ENCODE measurements around the gene MAJIN.

The MAJIN gene

GRCh38 chr11:64967375-64967774 lies 4.5 kb downstream of the MAJIN start:
- Histone ChIP-seq H3K4ac (ENCODE audit: low read depth, low read length) (no peak overlapping the region), H4K91ac (ENCODE audit: low read depth, low read length) (no peak overlapping the region), H3K18ac (ENCODE audit: low read length) (no peak overlapping the region), H2AFZ (ENCODE audit: insufficient read depth, low read length, poor library complexity) (no peak overlapping the region), H3K4me1 (ENCODE audit: control insufficient read depth in 1 of 2, insufficient read depth in 2 of 2, low read length in 2 of 2) (no peaks in the 10 kb centered on the region), H3K4me3 (ENCODE audit: low read depth, low read length) (no peak overlapping the region), H3K27ac (ENCODE audit: low read depth, low read length) (no peak overlapping the region), H2BK12ac (ENCODE audit: low read length) (no peak overlapping the region), H3K79me2 (ENCODE audit: control insufficient read depth, insufficient read depth, low read length, poor library complexity) (no peaks in the 10 kb centered on the region), H3K14ac (ENCODE audit: low read length) (no peak overlapping the region), H4K12ac (ENCODE audit: low read depth, low read length) (no peak overlapping the region), H3K9me3 (ENCODE audit: insufficient read depth, low read depth, low read length) (no peaks in the 10 kb centered on the region), H2BK5ac (ENCODE audit: low read depth, low read length, poor library complexity) (no peak overlapping the region), H2BK120ac (ENCODE audit: insufficient read depth, low read length, poor library complexity) (no peak overlapping the region), H4K8ac (ENCODE audit: low read depth, low read length) (no peak overlapping the region), H3K4me2 (ENCODE audit: low read length) (no peak overlapping the region), H3K36me3 (ENCODE audit: control insufficient read depth in 1 of 2, insufficient read depth in 2 of 2, low read length in 2 of 2) (no peaks in the 10 kb centered on the region), H3K9ac (ENCODE audit: low read length) (no peak overlapping the region), H3K79me1 (ENCODE audit: low read length) (no peaks in the 10 kb centered on the region), H3K27me3 (ENCODE audit: insufficient read depth, low read length) (no peaks in the 10 kb centered on the region), H3K23ac (ENCODE audit: low read length) (no peak overlapping the region), H2AK5ac (ENCODE audit: low read length) (no peak overlapping the region)
- DNase-seq: no peak
- WGBS (ENCODE audit: extremely low coverage, insufficient coverage, insufficient read length): no CpG with 5 or more reads among the region's 3 CpGs

- Histone ChIP-seq H3K9me3 (ENCODE audit: insufficient read depth, low read depth, low read length) (no peaks in the 10 kb centered on the region), H3K14ac (ENCODE audit: low read length) (no peak overlapping the region), H2BK120ac (ENCODE audit: insufficient read depth, low read length, poor library complexity) (no peak overlapping the region), H3K79me2 (ENCODE audit: control insufficient read depth, insufficient read depth, low read length, poor library complexity) (no peaks in the 10 kb centered on the region), H2AK5ac (ENCODE audit: low read length) (no peak overlapping the region), H2BK5ac (ENCODE audit: low read depth, low read length, poor library complexity) (no peak overlapping the region), H3K79me1 (ENCODE audit: low read length) (no peaks in the 10 kb centered on the region), H4K8ac (ENCODE audit: low read depth, low read length) (no peak overlapping the region), H3K4ac (ENCODE audit: low read depth, low read length) (no peak overlapping the region), H2AFZ (ENCODE audit: insufficient read depth, low read length, poor library complexity) (no peak overlapping the region), H3K4me1 (ENCODE audit: control insufficient read depth in 1 of 2, insufficient read depth in 2 of 2, low read length in 2 of 2) (no peaks in the 10 kb centered on the region), H3K4me3 (ENCODE audit: low read depth, low read length) (no peak overlapping the region), H2BK12ac (ENCODE audit: low read length) (no peak overlapping the region), H3K4me2 (ENCODE audit: low read length) (no peak overlapping the region), H3K9ac (ENCODE audit: low read length) (no peak overlapping the region), H4K12ac (ENCODE audit: low read depth, low read length) (no peak overlapping the region), H3K27me3 (ENCODE audit: insufficient read depth, low read length) (no peaks in the 10 kb centered on the region), H3K27ac (ENCODE audit: low read depth, low read length) (no peak overlapping the region), H3K18ac (ENCODE audit: low read length) (no peak overlapping the region), H4K91ac (ENCODE audit: low read depth, low read length) (no peak overlapping the region), H3K23ac (ENCODE audit: low read length) (no peak overlapping the region), H3K36me3 (ENCODE audit: control insufficient read depth in 1 of 2, insufficient read depth in 2 of 2, low read length in 2 of 2) (no peaks in the 10 kb centered on the region)
- no peak for DNase-seq
- WGBS (ENCODE audit: extremely low coverage, insufficient coverage, insufficient read length): no CpG with 5 or more reads among the region's 5 CpGs
Measured at GRCh38 chr11:64963072-64963631, 8.8 kb downstream of the MAJIN start.

GRCh38 chr11:64960719-64961118 lies 11.2 kb downstream of the MAJIN start:
- Histone ChIP-seq H4K8ac (ENCODE audit: low read depth, low read length) (no peak overlapping the region), H3K79me1 (ENCODE audit: low read length) (no peaks in the 10 kb centered on the region), H3K9me3 (ENCODE audit: insufficient read depth, low read depth, low read length) (no peaks in the 10 kb centered on the region), H4K91ac (ENCODE audit: low read depth, low read length) (no peak overlapping the region), H3K27me3 (ENCODE audit: insufficient read depth, low read length) (no peaks in the 10 kb centered on the region), H3K36me3 (ENCODE audit: control insufficient read depth in 1 of 2, insufficient read depth in 2 of 2, low read length in 2 of 2) (no peaks in the 10 kb centered on the region), H3K9ac (ENCODE audit: low read length) (no peak overlapping the region), H2AK5ac (ENCODE audit: low read length) (no peak overlapping the region), H2BK5ac (ENCODE audit: low read depth, low read length, poor library complexity) (no peak overlapping the region), H2BK120ac (ENCODE audit: insufficient read depth, low read length, poor library complexity) (no peak overlapping the region), H3K23ac (ENCODE audit: low read length) (no peak overlapping the region), H4K12ac (ENCODE audit: low read depth, low read length) (no peak overlapping the region), H3K4me1 (ENCODE audit: control insufficient read depth in 1 of 2, insufficient read depth in 2 of 2, low read length in 2 of 2) (no peaks in the 10 kb centered on the region), H3K27ac (ENCODE audit: low read depth, low read length) (no peak overlapping the region), H3K18ac (ENCODE audit: low read length) (no peak overlapping the region), H2BK12ac (ENCODE audit: low read length) (no peak overlapping the region), H3K4me3 (ENCODE audit: low read depth, low read length) (no peak overlapping the region), H3K4me2 (ENCODE audit: low read length) (no peak overlapping the region), H2AFZ (ENCODE audit: insufficient read depth, low read length, poor library complexity) (no peak overlapping the region), H3K4ac (ENCODE audit: low read depth, low read length) (no peak overlapping the region), H3K14ac (ENCODE audit: low read length) (no peak overlapping the region), H3K79me2 (ENCODE audit: control insufficient read depth, insufficient read depth, low read length, poor library complexity) (no peaks in the 10 kb centered on the region)
- peak in 1 of 2 donors; percentile 20 for DNase-seq
- no CpG with 5 or more reads among the region's 4 CpGs for WGBS (ENCODE audit: extremely low coverage, insufficient coverage, insufficient read length)

GRCh38 chr11:64959498-64959897 lies 12.4 kb downstream of the MAJIN start:
- no peak overlapping the region for H3K23ac ChIP-seq (ENCODE audit: low read length)
- H4K8ac ChIP-seq (ENCODE audit: low read depth, low read length): no peak overlapping the region
- H4K91ac ChIP-seq (ENCODE audit: low read depth, low read length): no peak overlapping the region
- H3K36me3 ChIP-seq (ENCODE audit: control insufficient read depth in 1 of 2, insufficient read depth in 2 of 2, low read length in 2 of 2): no peaks in the 10 kb centered on the region
- no peaks in the 10 kb centered on the region for H3K4me1 ChIP-seq (ENCODE audit: control insufficient read depth in 1 of 2, insufficient read depth in 2 of 2, low read length in 2 of 2)
- no peak overlapping the region for H2BK120ac ChIP-seq (ENCODE audit: insufficient read depth, low read length, poor library complexity)
- H3K27ac ChIP-seq (ENCODE audit: low read depth, low read length): no peak overlapping the region
- no peak overlapping the region for H3K4me2 ChIP-seq (ENCODE audit: low read length)
- H2AK5ac ChIP-seq (ENCODE audit: low read length): no peak overlapping the region
- H3K27me3 ChIP-seq (ENCODE audit: insufficient read depth, low read length): no peaks in the 10 kb centered on the region
- no peak overlapping the region for H3K9ac ChIP-seq (ENCODE audit: low read length)
- no peak overlapping the region for H4K12ac ChIP-seq (ENCODE audit: low read depth, low read length)
- no peak overlapping the region for H3K4me3 ChIP-seq (ENCODE audit: low read depth, low read length)
- H3K4ac ChIP-seq (ENCODE audit: low read depth, low read length): no peak overlapping the region
- no peaks in the 10 kb centered on the region for H3K79me1 ChIP-seq (ENCODE audit: low read length)
- no peak overlapping the region for H2BK5ac ChIP-seq (ENCODE audit: low read depth, low read length, poor library complexity)
- DNase-seq: no peak
- no peak overlapping the region for H2BK12ac ChIP-seq (ENCODE audit: low read length)
- H3K14ac ChIP-seq (ENCODE audit: low read length): no peak overlapping the region
- H2AFZ ChIP-seq (ENCODE audit: insufficient read depth, low read length, poor library complexity): no peak overlapping the region
- H3K79me2 ChIP-seq (ENCODE audit: control insufficient read depth, insufficient read depth, low read length, poor library complexity): no peaks in the 10 kb centered on the region
- WGBS (ENCODE audit: extremely low coverage, insufficient coverage, insufficient read length): no CpG with 5 or more reads among the region's 3 CpGs
- H3K18ac ChIP-seq (ENCODE audit: low read length): no peak overlapping the region
- no peaks in the 10 kb centered on the region for H3K9me3 ChIP-seq (ENCODE audit: insufficient read depth, low read depth, low read length)

Data from trophoblast cell (in vitro differentiated cells and primary cell).